Subcutaneous adipose tissue (tissue), 4 donors: Measurements from ENCODE around the gene ZP2. TPM values are rescaled to one million over a fixed set of nuclear protein-coding genes. Genes with fewer than 3 reads are reported as not detected.

Source experiments
- total RNA-seq, 4 donors: library from RNA; depleted of rRNA; stranded (reverse); fragments of >200 nt; gene quantifications; one replicate each; pipeline ENCODE4 v1.1.0, GENCODE V29; 2016
- TF ChIP-seq, protein P1 (sequence below): fragments of 450-650 bp; IDR thresholded peaks from one replicate; pipeline ENCODE4 v1.5.1; 2016; ENCODE audit warnings: low read depth, mild to moderate bottlenecking, control low read depth, antibody characterized with exemption, moderate library complexity

ZP2 gene
- total RNA-seq, 4 donors from 2014 or later = not detected

DNA sequence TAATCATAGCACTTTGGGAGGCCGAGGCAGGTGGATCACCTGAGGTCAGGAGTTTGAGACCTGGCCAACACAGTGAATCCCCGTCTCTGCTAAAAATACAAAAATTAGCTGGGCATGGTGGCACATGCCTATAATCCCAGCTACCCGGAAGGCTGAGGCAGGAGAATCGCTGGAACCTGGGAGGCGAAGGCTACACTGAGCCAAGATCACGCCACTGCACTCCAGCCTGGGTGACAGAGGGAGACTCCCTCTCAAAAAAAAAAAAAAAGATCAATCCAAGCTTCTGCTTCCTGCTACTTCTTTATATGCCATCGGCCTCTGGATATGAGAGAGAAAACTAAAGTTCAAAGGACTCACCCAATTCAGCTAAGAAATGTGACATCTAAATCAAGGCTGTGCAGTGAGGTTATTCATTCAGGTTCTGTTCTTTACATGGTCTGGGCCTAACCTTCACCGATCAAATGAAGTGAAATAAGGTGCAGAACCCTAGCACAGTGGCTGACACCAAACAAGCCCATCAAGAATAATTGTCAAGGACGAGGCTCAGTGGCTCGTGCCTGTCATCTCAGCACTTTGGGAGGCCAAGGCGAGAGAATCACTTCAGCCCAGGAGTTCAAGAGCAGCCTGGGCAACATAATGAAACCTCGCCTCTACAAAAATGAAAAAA is 25.6 kb downstream of the ZP2 start:
- TF ChIP-seq, protein P1, sequence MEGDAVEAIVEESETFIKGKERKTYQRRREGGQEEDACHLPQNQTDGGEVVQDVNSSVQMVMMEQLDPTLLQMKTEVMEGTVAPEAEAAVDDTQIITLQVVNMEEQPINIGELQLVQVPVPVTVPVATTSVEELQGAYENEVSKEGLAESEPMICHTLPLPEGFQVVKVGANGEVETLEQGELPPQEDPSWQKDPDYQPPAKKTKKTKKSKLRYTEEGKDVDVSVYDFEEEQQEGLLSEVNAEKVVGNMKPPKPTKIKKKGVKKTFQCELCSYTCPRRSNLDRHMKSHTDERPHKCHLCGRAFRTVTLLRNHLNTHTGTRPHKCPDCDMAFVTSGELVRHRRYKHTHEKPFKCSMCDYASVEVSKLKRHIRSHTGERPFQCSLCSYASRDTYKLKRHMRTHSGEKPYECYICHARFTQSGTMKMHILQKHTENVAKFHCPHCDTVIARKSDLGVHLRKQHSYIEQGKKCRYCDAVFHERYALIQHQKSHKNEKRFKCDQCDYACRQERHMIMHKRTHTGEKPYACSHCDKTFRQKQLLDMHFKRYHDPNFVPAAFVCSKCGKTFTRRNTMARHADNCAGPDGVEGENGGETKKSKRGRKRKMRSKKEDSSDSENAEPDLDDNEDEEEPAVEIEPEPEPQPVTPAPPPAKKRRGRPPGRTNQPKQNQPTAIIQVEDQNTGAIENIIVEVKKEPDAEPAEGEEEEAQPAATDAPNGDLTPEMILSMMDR = no peak

DNA sequence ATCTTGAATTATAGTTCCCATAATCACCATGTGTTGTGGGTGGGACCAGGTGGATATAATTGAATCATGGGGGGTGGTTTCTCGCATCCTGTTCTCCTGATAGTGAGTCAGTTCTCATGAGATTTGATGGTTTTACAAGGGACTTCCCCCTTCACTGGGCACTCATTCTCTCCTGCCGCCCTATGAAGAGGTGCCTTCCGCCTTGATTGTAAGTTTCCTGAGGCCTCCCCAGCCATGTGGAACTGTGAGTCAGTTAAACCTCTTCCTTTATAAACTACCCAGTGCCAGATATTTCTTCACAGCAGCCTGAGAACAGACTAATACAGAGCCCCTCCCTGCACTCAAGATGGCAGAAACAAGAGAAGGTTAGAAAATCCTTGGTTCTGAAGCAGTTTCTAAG is 26.5 kb downstream of the ZP2 start:
- TF ChIP-seq, protein P1 = no peak

DNA sequence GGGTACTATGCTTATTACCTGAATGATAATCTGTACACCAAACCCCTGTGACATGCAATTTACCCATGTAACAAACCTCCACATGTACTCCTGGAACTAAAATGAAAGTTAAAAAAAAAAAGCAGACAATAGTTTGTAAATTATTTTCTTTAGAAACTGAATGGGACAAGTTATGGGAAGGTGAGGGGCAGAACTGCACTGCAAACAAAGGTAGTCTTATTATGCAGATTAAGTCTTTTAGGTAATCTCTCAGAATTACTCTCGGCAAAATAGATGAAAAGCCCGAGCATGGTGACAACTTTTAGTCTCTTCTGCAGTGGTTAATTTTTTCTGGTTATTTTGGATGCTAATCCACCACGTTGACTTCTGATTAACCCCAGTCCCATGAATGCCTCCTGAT is 27.4 kb downstream of the ZP2 start:
- TF ChIP-seq, protein P1 = no peak

DNA sequence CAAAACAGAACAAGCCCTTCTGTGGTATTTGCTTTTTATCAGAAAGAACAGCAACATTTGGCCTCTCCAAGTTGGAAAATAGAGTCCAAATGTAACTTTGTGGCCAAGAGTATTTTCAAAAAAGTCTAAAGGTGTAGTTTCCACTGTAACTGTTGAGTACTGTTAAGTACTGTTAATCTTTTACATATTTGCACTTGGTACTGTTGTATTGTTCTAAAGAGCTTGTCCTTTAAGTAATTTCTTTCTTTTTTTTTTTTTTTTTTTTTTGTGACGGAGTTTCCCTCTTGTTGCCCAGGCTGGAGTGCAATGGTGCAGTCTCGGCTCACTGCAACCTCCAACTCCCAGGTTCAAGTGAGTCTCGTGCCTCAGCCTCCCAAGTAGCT is 31.4 kb downstream of the ZP2 start:
- TF ChIP-seq, protein P1 = no peak

DNA sequence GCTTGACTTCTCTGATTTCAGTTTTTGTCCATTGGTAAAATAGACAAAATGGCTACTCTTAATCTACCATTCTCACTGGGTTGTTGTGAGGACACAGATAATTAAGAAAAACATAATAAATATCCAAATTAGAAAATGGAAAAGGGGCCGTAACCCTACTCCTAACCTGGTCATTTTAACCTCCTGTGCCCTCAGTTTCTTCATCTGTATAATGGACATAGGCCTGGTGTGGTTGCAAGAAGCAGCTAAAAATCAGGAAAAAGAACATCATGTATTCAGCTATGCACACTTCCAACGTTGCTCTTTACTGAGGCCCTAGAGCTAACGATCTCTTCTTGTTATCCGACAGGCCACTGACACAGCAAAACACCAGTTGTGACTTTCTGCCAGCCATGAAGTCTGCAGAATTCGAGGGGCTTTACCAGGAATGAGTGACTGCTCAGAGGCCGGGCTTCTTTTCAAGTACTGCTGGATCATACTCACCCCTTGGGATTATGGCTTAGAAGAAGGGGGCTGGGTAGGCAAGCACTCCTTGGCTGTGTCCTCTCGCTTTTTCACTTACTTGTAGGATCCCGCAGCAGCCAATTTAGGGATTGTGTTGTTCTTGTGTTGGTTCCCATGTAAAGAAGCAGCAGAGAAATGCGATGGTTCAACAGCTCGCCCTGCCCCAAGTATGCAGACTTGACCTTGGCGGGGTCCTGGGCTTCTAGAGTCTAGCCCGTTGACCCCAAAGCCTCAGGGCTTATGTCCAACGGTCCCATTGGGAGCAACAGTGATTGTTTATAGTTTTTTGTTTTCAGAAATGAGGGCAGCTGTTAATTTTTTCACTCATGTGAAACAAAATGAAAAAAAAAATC is 32.0 kb downstream of the ZP2 start:
- TF ChIP-seq, protein P1 = no peak

DNA sequence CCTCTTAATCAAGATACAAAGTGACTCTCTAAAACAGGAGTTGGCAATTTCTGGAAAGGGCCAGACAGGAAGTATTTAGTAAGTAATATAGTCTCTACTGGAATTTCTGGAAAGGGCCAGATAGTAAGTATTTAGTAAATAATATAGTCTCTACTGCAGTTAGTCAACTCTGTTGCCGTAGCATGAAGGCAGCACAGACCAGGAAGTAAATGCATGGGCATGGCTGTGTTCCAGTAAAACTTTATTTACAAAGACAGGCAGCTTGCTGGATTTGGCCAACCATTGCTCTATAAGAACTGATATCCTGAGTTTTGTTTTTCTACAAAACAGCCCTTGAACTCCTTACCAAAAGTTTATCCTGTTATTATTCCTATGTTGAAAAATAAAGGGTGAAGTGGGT is 36.0 kb downstream of the ZP2 start:
- TF ChIP-seq, protein P1 = no peak

DNA sequence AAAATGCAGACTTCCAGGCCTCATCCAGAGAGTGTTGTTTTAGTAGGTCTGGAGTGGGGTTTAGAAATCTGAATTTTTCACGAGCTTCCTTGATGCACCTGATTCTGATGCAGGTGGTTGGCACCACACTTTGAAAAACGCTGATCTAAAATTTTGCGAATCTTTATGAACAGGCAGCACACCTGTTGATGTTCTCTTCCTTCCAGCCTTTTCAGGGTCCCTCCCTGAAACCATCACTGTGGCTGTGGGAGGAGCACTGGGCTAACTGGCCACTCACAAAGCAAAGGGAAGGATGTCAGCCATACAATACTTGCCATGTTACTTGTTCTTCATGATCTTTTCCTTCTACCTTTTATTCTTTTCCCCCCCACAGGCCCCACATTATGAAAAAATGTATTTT is 38.7 kb downstream of the ZP2 start:
- TF ChIP-seq, protein P1 = no peak
